Measurements from ENCODE around the gene C17orf113.

Gene C17orf113

DNA sequence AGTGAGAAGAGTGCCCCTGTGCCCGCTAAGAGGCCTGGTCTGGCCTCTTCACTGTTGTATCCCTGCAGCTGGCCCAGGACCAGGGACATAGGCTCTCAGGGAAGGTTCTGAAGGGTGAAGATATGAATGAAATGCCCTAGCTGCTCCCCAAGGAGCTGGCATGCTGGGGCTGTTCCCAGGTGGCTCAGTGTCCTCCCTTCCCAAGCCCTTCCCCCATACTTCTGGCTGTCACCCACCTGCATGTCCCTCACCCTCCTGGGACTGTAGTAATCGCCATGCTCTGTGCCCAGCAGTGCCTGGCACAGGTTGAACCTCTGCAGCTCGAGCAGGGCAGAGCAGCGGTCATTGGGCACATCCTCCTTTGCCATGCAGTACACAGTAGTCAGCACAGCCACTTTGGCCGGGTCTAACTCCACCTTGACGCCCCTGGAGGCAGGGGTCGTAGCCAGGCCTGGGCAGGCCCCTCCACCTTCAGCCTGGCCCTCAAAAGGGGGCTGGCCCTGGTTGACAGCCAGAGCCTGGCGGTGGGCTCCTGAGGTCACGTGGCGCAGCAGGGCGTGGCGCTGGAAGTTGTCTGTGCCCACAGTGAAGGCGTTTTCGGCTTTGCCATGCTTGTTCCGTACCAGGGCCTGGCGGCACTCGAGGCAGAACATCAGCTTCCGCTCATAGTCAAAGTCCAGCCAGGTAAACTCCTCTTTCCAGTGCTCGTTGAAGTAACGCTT lies 7.6 kb downstream of the C17orf113 start:
- Histone ChIP-seq H3K36me3 (ENCODE audit: insufficient read depth, low read length) (no peaks in the 10 kb centered on the region), H3K9me3 (ENCODE audit: low read length) (no peaks in the 10 kb centered on the region), H3K9me2 (ENCODE audit: low read depth, low read length) (no peaks in the 10 kb centered on the region), H3K4me1 (ENCODE audit: insufficient read depth, low read length, severe bottlenecking) (no peaks in the 10 kb centered on the region), H3K4me2 (ENCODE audit: low read length) (no peak overlapping the region), H3K27me3 (ENCODE audit: insufficient read depth, low read length) (no peaks in the 10 kb centered on the region), H3K79me2 (ENCODE audit: insufficient read depth, low read length) (no peaks in the 10 kb centered on the region), H3K4me3 (ENCODE audit: low read depth, low read length, poor library complexity, severe bottlenecking) (no peak overlapping the region), H3K9ac (ENCODE audit: low read length) (no peak overlapping the region), H3K27ac (ENCODE audit: low read depth, low read length, poor library complexity, severe bottlenecking) (no peak overlapping the region), H3F3A (ENCODE audit: insufficient read depth, low read length) (no peaks in the 10 kb centered on the region), H2AFZ (ENCODE audit: low read length) (no peak overlapping the region), H4K20me1 (ENCODE audit: insufficient read depth, low read length) (no peaks in the 10 kb centered on the region)
- no peak for TF ChIP-seq EZH2 (IDR thresholded peaks at IDR 0.05; ENCODE audit: borderline replicate concordance, low read length)
- TF ChIP-seq, protein P1, sequence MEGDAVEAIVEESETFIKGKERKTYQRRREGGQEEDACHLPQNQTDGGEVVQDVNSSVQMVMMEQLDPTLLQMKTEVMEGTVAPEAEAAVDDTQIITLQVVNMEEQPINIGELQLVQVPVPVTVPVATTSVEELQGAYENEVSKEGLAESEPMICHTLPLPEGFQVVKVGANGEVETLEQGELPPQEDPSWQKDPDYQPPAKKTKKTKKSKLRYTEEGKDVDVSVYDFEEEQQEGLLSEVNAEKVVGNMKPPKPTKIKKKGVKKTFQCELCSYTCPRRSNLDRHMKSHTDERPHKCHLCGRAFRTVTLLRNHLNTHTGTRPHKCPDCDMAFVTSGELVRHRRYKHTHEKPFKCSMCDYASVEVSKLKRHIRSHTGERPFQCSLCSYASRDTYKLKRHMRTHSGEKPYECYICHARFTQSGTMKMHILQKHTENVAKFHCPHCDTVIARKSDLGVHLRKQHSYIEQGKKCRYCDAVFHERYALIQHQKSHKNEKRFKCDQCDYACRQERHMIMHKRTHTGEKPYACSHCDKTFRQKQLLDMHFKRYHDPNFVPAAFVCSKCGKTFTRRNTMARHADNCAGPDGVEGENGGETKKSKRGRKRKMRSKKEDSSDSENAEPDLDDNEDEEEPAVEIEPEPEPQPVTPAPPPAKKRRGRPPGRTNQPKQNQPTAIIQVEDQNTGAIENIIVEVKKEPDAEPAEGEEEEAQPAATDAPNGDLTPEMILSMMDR (IDR thresholded peaks at IDR 0.05; ENCODE audit: low read length): no peak

GRCh38 chr17:42041619-42042018 lies 8.8 kb downstream of the C17orf113 start:
- Histone ChIP-seq H3K9ac (ENCODE audit: low read length) (no peak overlapping the region), H3K79me2 (ENCODE audit: insufficient read depth, low read length) (no peaks in the 10 kb centered on the region), H3K4me2 (ENCODE audit: low read length) (no peak overlapping the region), H3K4me1 (ENCODE audit: insufficient read depth, low read length, severe bottlenecking) (no peaks in the 10 kb centered on the region), H3K27me3 (ENCODE audit: insufficient read depth, low read length) (no peaks in the 10 kb centered on the region), H4K20me1 (ENCODE audit: insufficient read depth, low read length) (no peaks in the 10 kb centered on the region), H3K9me2 (ENCODE audit: low read depth, low read length) (no peaks in the 10 kb centered on the region), H3K4me3 (ENCODE audit: low read depth, low read length, poor library complexity, severe bottlenecking) (no peak overlapping the region), H3K27ac (ENCODE audit: low read depth, low read length, poor library complexity, severe bottlenecking) (no peak overlapping the region), H3K36me3 (ENCODE audit: insufficient read depth, low read length) (no peaks in the 10 kb centered on the region), H3K9me3 (ENCODE audit: low read length) (no peaks in the 10 kb centered on the region), H3F3A (ENCODE audit: insufficient read depth, low read length) (no peaks in the 10 kb centered on the region), H2AFZ (ENCODE audit: low read length) (no peak overlapping the region)
- TF ChIP-seq, protein P1 (IDR thresholded peaks at IDR 0.05; ENCODE audit: low read length): no peak
- TF ChIP-seq EZH2 (IDR thresholded peaks at IDR 0.05; ENCODE audit: borderline replicate concordance, low read length): no peak

- no peaks in the 10 kb centered on the region for H3K79me2 ChIP-seq (ENCODE audit: insufficient read depth, low read length)
- no peak overlapping the region for H3K9ac ChIP-seq (ENCODE audit: low read length)
- H3K4me1 ChIP-seq (ENCODE audit: insufficient read depth, low read length, severe bottlenecking): no peaks in the 10 kb centered on the region
- no peaks in the 10 kb centered on the region for H3K27me3 ChIP-seq (ENCODE audit: insufficient read depth, low read length)
- H3F3A ChIP-seq (ENCODE audit: insufficient read depth, low read length): no peaks in the 10 kb centered on the region
- H3K4me2 ChIP-seq (ENCODE audit: low read length): no peak overlapping the region
- H3K9me2 ChIP-seq (ENCODE audit: low read depth, low read length): no peaks in the 10 kb centered on the region
- no peaks in the 10 kb centered on the region for H3K36me3 ChIP-seq (ENCODE audit: insufficient read depth, low read length)
- H3K4me3 ChIP-seq (ENCODE audit: low read depth, low read length, poor library complexity, severe bottlenecking): no peak overlapping the region
- no peak overlapping the region for H2AFZ ChIP-seq (ENCODE audit: low read length)
- TF ChIP-seq, protein P1 (IDR thresholded peaks at IDR 0.05; ENCODE audit: low read length): no peak
- TF ChIP-seq EZH2 (IDR thresholded peaks at IDR 0.05; ENCODE audit: borderline replicate concordance, low read length): no peak
- H4K20me1 ChIP-seq (ENCODE audit: insufficient read depth, low read length): no peaks in the 10 kb centered on the region
- H3K9me3 ChIP-seq (ENCODE audit: low read length): no peaks in the 10 kb centered on the region
- H3K27ac ChIP-seq (ENCODE audit: low read depth, low read length, poor library complexity, severe bottlenecking): no peak overlapping the region
Measured at GRCh38 chr17:42040818-42041217, 9.6 kb downstream of the C17orf113 start.
